GM21737 (cell line): ENCODE measurements around the gene SLC34A1.
"Not testable (repeated sequence)": the region's sequence is repeated elsewhere in the genome, so short reads cannot be mapped to it uniquely, and the experiment has no call there.

Experiments used
- ATAC-seq: cut with Tn5 transposase; IDR thresholded peaks from one replicate; pipeline ENCODE4 v1.9.1; 2021; ENCODE audit warnings: mild to moderate bottlenecking, moderate library complexity; ENCODE audit not compliant: unreplicated experiment

SLC34A1 gene

GRCh38 chr5:177354711-177355110 is 29.5 kb upstream of the SLC34A1 start:
- ATAC-seq: no peak

GRCh38 chr5:177355162-177355867 is 28.9 kb upstream of the SLC34A1 start:
- ATAC-seq: no peak

GRCh38 chr5:177355868-177356168 is 28.4 kb upstream of the SLC34A1 start:
- ATAC-seq: no peak

- ATAC-seq: no peak
Observed at GRCh38 chr5:177356746-177357145, 27.5 kb upstream of the SLC34A1 start.

- peak; percentile 3 for ATAC-seq
Observed at GRCh38 chr5:177357146-177357458, 27.1 kb upstream of the SLC34A1 start.

GRCh38 chr5:177357459-177358351 is 26.5 kb upstream of the SLC34A1 start, which contains the start of gene RGS14:
TSS of gene RGS14 (plus strand) at chr5:177357924. CDS start at chr5:177358025, 101 bp downstream.
- ATAC-seq: peak; percentile 85

GRCh38 chr5:177358370-177358819 is 25.8 kb upstream of the SLC34A1 start:
- ATAC-seq: no peak

GRCh38 chr5:177359451-177359851 is 24.8 kb upstream of the SLC34A1 start:
- no peak for ATAC-seq

GRCh38 chr5:177359860-177360259 is 24.4 kb upstream of the SLC34A1 start:
- no peak for ATAC-seq

GRCh38 chr5:177360740-177361139 is 23.5 kb upstream of the SLC34A1 start:
- not testable (repeated sequence) for ATAC-seq

GRCh38 chr5:177361418-177362291 is 22.6 kb upstream of the SLC34A1 start:
- no peak for ATAC-seq

GRCh38 chr5:177362292-177362609 is 22.0 kb upstream of the SLC34A1 start:
- ATAC-seq: no peak

- peak; percentile 42 for ATAC-seq
Observed at GRCh38 chr5:177362610-177363507, 21.4 kb upstream of the SLC34A1 start.

- no peak for ATAC-seq
Observed at GRCh38 chr5:177363565-177363964, 20.7 kb upstream of the SLC34A1 start.

GRCh38 chr5:177364159-177364962 is 19.9 kb upstream of the SLC34A1 start:
- ATAC-seq: no peak

GRCh38 chr5:177365845-177366527 is 18.2 kb upstream of the SLC34A1 start:
- no peak for ATAC-seq

GRCh38 chr5:177366528-177367322 is 17.5 kb upstream of the SLC34A1 start:
- no peak for ATAC-seq

GRCh38 chr5:177367323-177367848 is 16.8 kb upstream of the SLC34A1 start:
- no peak for ATAC-seq
